PC-9 (cell line): ENCODE data around the gene PNMA8C. TPM values are rescaled to one million over a fixed set of nuclear protein-coding genes. Genes with fewer than 3 reads are reported as not detected.

Experiments
- BruUV-seq: library from RNA; stranded (reverse); fragments of 400-500 nt; replicated peaks from 2 replicates; lab custom pipeline; 2021; lab: Mats Ljungman, UMichigan
- CTCF ChIA-PET: fragments of 300-600 bp; sonication (Branson Sonifier 250); formaldehyde crosslinking; loops from one replicate; lab custom pipeline; 2022; ENCODE audit warnings: antibody characterized with exemption; lab: Charles Lee
- POLR2A ChIA-PET: fragments of 300-600 bp; sonication (Branson Sonifier 250); formaldehyde crosslinking; loops from one replicate; lab custom pipeline; 2022; ENCODE audit warnings: antibody characterized with exemption; ENCODE audit not compliant: unreplicated experiment; lab: Charles Lee
- DNase-seq, 2 experiments: peaks; one replicate each; pipeline versions ENCODE4 v3.0.0 to v3.0.0-alpha.2; 2015 to 2022; ENCODE audit warnings: mixed read lengths in 1 of 2
- H2AFZ ChIP-seq: fragments of 200-600 bp; sonication (generic); 2 replicates; pipeline ENCODE4 v1.8.1; 2017; ENCODE audit warnings: antibody characterized with exemption
- H3F3A ChIP-seq: fragments of 200-600 bp; sonication (generic); 2 replicates; pipeline ENCODE4 v1.8.1; 2017; ENCODE audit warnings: antibody characterized with exemption, mild to moderate bottlenecking, low read depth; ENCODE audit not compliant: insufficient read depth
- H3K27ac ChIP-seq: fragments of 200-600 bp; sonication (generic); 2 replicates; pipeline ENCODE4 v1.6.1; 2016; ENCODE audit warnings: mixed run types
- H3K27me3 ChIP-seq: fragments of 200-600 bp; sonication (generic); 2 replicates; pipeline ENCODE4 v1.6.1; 2016; ENCODE audit warnings: low read depth, mixed run types; ENCODE audit not compliant: insufficient read depth
- H3K36me3 ChIP-seq: fragments of 200-600 bp; sonication (generic); 2 replicates; pipeline ENCODE4 v1.6.1; 2016; ENCODE audit warnings: low read depth, mixed run types
- H3K4me1 ChIP-seq: fragments of 200-600 bp; sonication (generic); replicated peaks from 2 replicates; pipeline ENCODE4 v1.6.1; 2016; ENCODE audit warnings: mixed run types; ENCODE audit not compliant: insufficient read depth
- H3K4me2 ChIP-seq: fragments of 200-600 bp; sonication (generic); 2 replicates; pipeline ENCODE4 v1.6.1; 2017; ENCODE audit warnings: mixed run types
- H3K4me3 ChIP-seq: fragments of 200-600 bp; sonication (generic); 2 replicates; pipeline ENCODE4 v1.6.1; 2016; ENCODE audit warnings: mixed run types
- H3K79me2 ChIP-seq: fragments of 200-600 bp; sonication (generic); 2 replicates; pipeline ENCODE4 v1.6.1; 2017; ENCODE audit warnings: low read depth, mixed run types
- H3K9me2 ChIP-seq: fragments of 200-600 bp; sonication (generic); 2 replicates; pipeline ENCODE4 v1.8.1; 2017; ENCODE audit warnings: mild to moderate bottlenecking; ENCODE audit not compliant: insufficient read depth
- H3K9me3 ChIP-seq: fragments of 200-600 bp; sonication (generic); 2 replicates; pipeline ENCODE4 v1.8.1; 2016; ENCODE audit warnings: low read depth; ENCODE audit not compliant: insufficient read depth
- H4K20me1 ChIP-seq: fragments of 200-600 bp; sonication (generic); 2 replicates; pipeline ENCODE4 v1.8.1; 2017; ENCODE audit not compliant: insufficient read depth
- CTCF ChIP-seq: fragments of 200-600 bp; sonication (generic); conservative IDR thresholded peaks from 2 replicates; pipeline ENCODE4 v1.6.1; 2017; ENCODE audit warnings: mixed run types, antibody characterized with exemption, mild to moderate bottlenecking, moderate library complexity
- EZH2 ChIP-seq: fragments of 200-600 bp; sonication (generic); IDR thresholded peaks from 2 replicates; pipeline ENCODE4 v1.8.0; 2017; ENCODE audit warnings: antibody characterized with exemption, low read depth
- intact Hi-C: fragments of 100-400 bp; cut with micrococcal nuclease; formaldehyde crosslinking; loops from one replicate; pipeline ENCODE4 v1.10.0; 2022; ENCODE audit not compliant: unreplicated experiment
- total RNA-seq: library from RNA; stranded (reverse); gene quantifications from 2 replicates; pipeline ENCODE4 v1.2.3, GENCODE V29; 2021

PNMA8C gene
- total RNA-seq, 1 experiment from 2014 or later: not detected

GRCh38 chr19:46384396-46384795 lies 44.3 kb downstream of the PNMA8C start:
- no peak for DNase-seq
- TF ChIP-seq CTCF (no peak), EZH2 (no peak)
- peaks cover 24% of the 10 kb centered on the region; the same call in 1 of the 2 replicates for H3K36me3 ChIP-seq
- H3K79me2 ChIP-seq: no peaks in the 10 kb centered on the region
- ChIA-PET POLR2A (no interaction called here), CTCF (no interaction called here)
- H3K4me3 ChIP-seq: no peak overlapping the region
- H3K4me1 ChIP-seq: no peaks in the 10 kb centered on the region
- H3F3A ChIP-seq: peaks cover 7% of the 10 kb centered on the region; the same call in 1 of the 2 replicates
- peaks cover 8% of the 10 kb centered on the region for H4K20me1 ChIP-seq
- no peak overlapping the region for H2AFZ ChIP-seq
- H3K4me2 ChIP-seq: no peak overlapping the region
- no peaks in the 10 kb centered on the region for H3K27me3 ChIP-seq
- H3K9me2 ChIP-seq: no peaks in the 10 kb centered on the region
- no peak overlapping the region for H3K27ac ChIP-seq
- no TSS peak for BruUV-seq
- intact Hi-C loops: no loop called here
- no peaks in the 10 kb centered on the region; the same call in 1 of the 2 replicates for H3K9me3 ChIP-seq

DNA sequence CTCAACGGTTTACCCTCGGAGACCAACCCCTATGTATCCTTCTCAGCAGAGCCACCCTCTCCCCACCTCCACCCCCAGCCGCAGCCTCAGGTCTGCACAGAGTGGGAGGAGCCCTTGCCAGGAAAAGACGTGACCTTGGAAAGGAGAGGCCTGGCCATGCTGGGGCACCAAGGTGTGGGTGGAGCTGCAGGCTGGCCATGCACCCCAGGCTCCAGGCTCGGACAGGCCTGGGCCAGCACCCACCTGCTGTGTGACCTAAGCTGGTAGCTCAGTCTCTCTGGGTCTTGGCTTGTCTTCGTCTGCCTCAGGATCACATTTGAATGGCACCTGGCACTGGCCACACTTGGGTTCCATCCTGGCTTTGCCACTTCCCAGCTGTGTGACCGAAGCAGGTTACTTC lies 44.9 kb downstream of the PNMA8C start:
- intact Hi-C loops: no loop called here
- Histone ChIP-seq H3K79me2 (no peaks in the 10 kb centered on the region), H4K20me1 (peaks cover 9% of the 10 kb centered on the region), H3F3A (peaks cover 7% of the 10 kb centered on the region; the same call in 1 of the 2 replicates), H2AFZ (no peak overlapping the region), H3K27me3 (no peaks in the 10 kb centered on the region), H3K9me2 (no peaks in the 10 kb centered on the region), H3K9me3 (no peaks in the 10 kb centered on the region), H3K4me2 (no peak overlapping the region), H3K36me3 (0 out of 2 replicates have a peak, but pooled peaks cover 25% of the 10 kb centered on the region), H3K4me3 (no peak overlapping the region), H3K4me1 (no peaks in the 10 kb centered on the region), H3K27ac (no peak overlapping the region)
- TF ChIP-seq EZH2: no peak
- TF ChIP-seq CTCF: no peak
- ChIA-PET CTCF (no interaction called here), POLR2A (no interaction called here)
- DNase-seq: no peak
- BruUV-seq: no TSS peak

- Histone ChIP-seq H3K9me3 (no peaks in the 10 kb centered on the region), H3K27ac (no peak overlapping the region), H3K36me3 (0 out of 2 replicates have a peak, but pooled peaks cover 25% of the 10 kb centered on the region), H3K4me1 (no peaks in the 10 kb centered on the region), H2AFZ (no peak overlapping the region), H3K79me2 (no peaks in the 10 kb centered on the region), H4K20me1 (peaks cover 9% of the 10 kb centered on the region), H3K4me3 (no peak overlapping the region), H3F3A (peaks cover 7% of the 10 kb centered on the region; the same call in 1 of the 2 replicates), H3K9me2 (no peaks in the 10 kb centered on the region), H3K4me2 (no peak overlapping the region), H3K27me3 (no peaks in the 10 kb centered on the region)
- CTCF ChIA-PET: no interaction called here
- intact Hi-C loops: no loop called here
- TF ChIP-seq CTCF (no peak), EZH2 (no peak)
- no TSS peak for BruUV-seq
- no peak for DNase-seq
- POLR2A ChIA-PET: no interaction called here
These were observed 45.4 kb downstream of the PNMA8C start for GRCh38 chr19:46383171-46383815.
